Endothelial cell of umbilical vein (primary cell): ENCODE data around the gene GRIFIN. TPM values are rescaled to one million over a fixed set of nuclear protein-coding genes. Genes with fewer than 3 reads are reported as not detected.

Source experiments
- BruUV-seq: library from RNA; stranded (reverse); fragments of 400-500 nt; replicated peaks from 2 replicates; lab custom pipeline; 2021; lab: Mats Ljungman, UMichigan
- CTCF ChIA-PET: fragments of 300-600, 350-600 bp; sonication (Branson Sonifier 250); formaldehyde crosslinking; loops from one replicate; lab custom pipeline; 2021; ENCODE audit warnings: antibody characterized with exemption, inconsistent platforms; lab: Charles Lee
- POLR2A ChIA-PET: fragments of 300-600, 350-600 bp; sonication (Branson Sonifier 250); formaldehyde crosslinking; loops from one replicate; lab custom pipeline; 2021; ENCODE audit warnings: antibody characterized with exemption, inconsistent platforms; lab: Charles Lee
- DNase-seq: peaks from one replicate; pipeline ENCODE4 v3.0.0-alpha.2; 2011; ENCODE audit warnings: low read depth, low spot score
- FAIRE-seq: peaks from 2 replicates; lab custom pipeline; 2011; peaks lifted over from hg19 to GRCh38; lab: Jason Lieb, UNC
- H2AFZ ChIP-seq: 2 replicates; pipeline ENCODE4 v1.6.0; 2012; ENCODE audit warnings: low read depth, low read length, control low read depth, inconsistent platforms
- H3K27ac ChIP-seq: 2 replicates; pipeline ENCODE4 v1.5.1; 2011; ENCODE audit warnings: low read depth, mild to moderate bottlenecking, control low read depth, low read length, moderate library complexity; ENCODE audit not compliant: insufficient read depth
- H3K27me3 ChIP-seq, 2 experiments: 2 replicates each; pipeline versions ENCODE4 v1.6.0 to v1.6.1; 2011; ENCODE audit warnings: low read length in 2 of 2, mixed read lengths in 1 of 2; ENCODE audit not compliant: control insufficient read depth in 2 of 2, insufficient read depth in 2 of 2
- H3K36me3 ChIP-seq, 2 experiments: 2 replicates in 1 of 2; 3 replicates in 1 of 2; pipeline ENCODE4 v1.5.1; 2011; ENCODE audit warnings: low read length in 2 of 2, mild to moderate bottlenecking in 1 of 2, moderate library complexity in 1 of 2; ENCODE audit not compliant: control insufficient read depth in 2 of 2, insufficient read depth in 2 of 2; ENCODE audit errors: extremely low read depth in 1 of 2
- H3K4me1 ChIP-seq: 3 replicates; pipeline ENCODE4 v1.5.1; 2011; ENCODE audit warnings: mild to moderate bottlenecking, low read length; ENCODE audit not compliant: control insufficient read depth, insufficient read depth; ENCODE audit errors: extremely low read depth
- H3K4me2 ChIP-seq: 2 replicates; pipeline ENCODE4 v1.6.1; 2011; ENCODE audit warnings: low read length, control low read depth, mixed read lengths; ENCODE audit not compliant: insufficient read depth
- H3K4me3 ChIP-seq, 3 experiments: fragments of 200-600 bp in 1 of 3; sonication (generic), shearing (Covaris generic) in 1 of 3; replicated peaks in 1 of 3; 2 replicates each; pipeline ENCODE4 v1.5.1; 2011 to 2016; ENCODE audit warnings: control low read depth in 3 of 3, low read length in 3 of 3, mild to moderate bottlenecking in 2 of 3, inconsistent platforms in 1 of 3, low read depth in 1 of 3, moderate library complexity in 1 of 3; ENCODE audit not compliant: insufficient read depth in 1 of 3
- H3K79me2 ChIP-seq: 2 replicates; pipeline ENCODE4 v1.6.0; 2012; ENCODE audit warnings: low read length, inconsistent platforms; ENCODE audit not compliant: control insufficient read depth, insufficient read depth
- H3K9ac ChIP-seq: replicated peaks from 2 replicates; pipeline ENCODE3; 2011; ENCODE audit warnings: low read length, control low read depth; ENCODE audit not compliant: insufficient read depth; ENCODE audit errors: extremely low read depth
- H3K9me1 ChIP-seq: replicated peaks from 3 replicates; pipeline ENCODE4 v1.6.0; 2011; ENCODE audit warnings: mild to moderate bottlenecking, low read length; ENCODE audit not compliant: control insufficient read depth, insufficient read depth; ENCODE audit errors: extremely low read depth
- H3K9me3 ChIP-seq: replicated peaks from 2 replicates; pipeline ENCODE4 v1.5.1; 2012; ENCODE audit warnings: low read length, inconsistent platforms; ENCODE audit not compliant: control insufficient read depth, insufficient read depth
- H4K20me1 ChIP-seq: replicated peaks from 2 replicates; pipeline ENCODE3; 2011; ENCODE audit warnings: mild to moderate bottlenecking, low read length; ENCODE audit not compliant: control insufficient read depth, insufficient read depth; ENCODE audit errors: extremely low read depth
- CTCF ChIP-seq, 2 donors: IDR thresholded peaks; 1 replicate in 1 of 2; 2 replicates in 1 of 2; pipeline ENCODE4 v1.5.1; 2011; ENCODE audit warnings: low read length in 2 of 2, mild to moderate bottlenecking in 2 of 2, moderate library complexity in 2 of 2, control low read depth in 1 of 2, inconsistent platforms in 1 of 2, low read depth in 1 of 2; ENCODE audit not compliant: insufficient read depth in 1 of 2; ENCODE audit errors: extremely low read depth in 1 of 2
- EZH2 ChIP-seq: IDR thresholded peaks from 2 replicates; pipeline ENCODE4 v1.6.1; 2012; ENCODE audit warnings: borderline replicate concordance, low read depth, mild to moderate bottlenecking, moderate library complexity, low read length, inconsistent platforms; ENCODE audit not compliant: severe bottlenecking
- FOS ChIP-seq: IDR thresholded peaks from 2 replicates; pipeline ENCODE4 v1.6.1; 2011; ENCODE audit warnings: mild to moderate bottlenecking, low read length, moderate library complexity, borderline replicate concordance; ENCODE audit not compliant: insufficient read depth
- GATA2 ChIP-seq: IDR thresholded peaks from 2 replicates; pipeline ENCODE4 v1.7.0; 2011; ENCODE audit warnings: low read depth, mild to moderate bottlenecking, moderate library complexity, mixed read lengths, low read length; ENCODE audit not compliant: insufficient read length, insufficient read depth
- JUN ChIP-seq: IDR thresholded peaks from 2 replicates; pipeline ENCODE4 v1.6.1; 2011; ENCODE audit warnings: borderline replicate concordance, low read depth; ENCODE audit not compliant: insufficient read length, insufficient read depth
- MAX ChIP-seq: IDR thresholded peaks from 2 replicates; pipeline ENCODE4 v1.6.1; 2011; ENCODE audit not compliant: insufficient read depth, insufficient read length
- MYC ChIP-seq: IDR thresholded peaks from one replicate; pipeline ENCODE4 v1.6.1; 2011; ENCODE audit warnings: mild to moderate bottlenecking, low read depth, low read length
- POLR2A ChIP-seq: IDR thresholded peaks from 2 replicates; pipeline ENCODE4 v1.6.1; 2012; ENCODE audit warnings: low read depth, mild to moderate bottlenecking, control low read depth, low read length
- POLR2AphosphoS5 ChIP-seq: IDR thresholded peaks from 2 replicates; pipeline ENCODE4 v1.6.1; 2012; ENCODE audit warnings: low read depth, mild to moderate bottlenecking, control low read depth, low read length, moderate library complexity; ENCODE audit not compliant: insufficient read depth
- dilution Hi-C: fragments of 300-500 bp; cut with MboI; formaldehyde crosslinking; loops from one replicate; pipeline ENCODE4 v1.15.0; 2019; ENCODE audit warnings: low sequenced_read_pairs; ENCODE audit not compliant: extremely low pct_ligation_motif_present
- intact Hi-C: fragments of 100-400 bp; cut with micrococcal nuclease; formaldehyde crosslinking; loops from one replicate; pipeline ENCODE4 v1.10.0; 2022
- polyA plus RNA-seq, 4 experiments: library from polyadenylated mRNA; depleted of rRNA in 3 of 4; stranded (reverse) in 3 of 4; unstranded in 1 of 4; fragments of >200 nt; gene quantifications; 2 replicates each; pipeline versions ENCODE4 v1.2.1 to v1.2.3, GENCODE V29; 2011 to 2012; ENCODE audit warnings: missing spikeins in 1 of 4
- total RNA-seq: library from RNA; stranded (reverse); gene quantifications from 2 replicates; pipeline ENCODE4 v1.2.3, GENCODE V29; 2021

GRIFIN gene
- total and polyA plus RNA-seq, 2 donors (not counting 3 experiments of a cell fraction or from before 2014, with no cell fraction given): not detected

- Histone ChIP-seq H3K27ac (peak overlapping the region; percentile 60), H3K4me1 (peaks cover 40% of the 10 kb centered on the region), H3K79me2 (no peaks in the 10 kb centered on the region), H3K4me3 (peak overlapping the region in 2 of 3 experiments; percentile 37 to 43), H2AFZ (peak overlapping the region; percentile 46), H3K4me2 (peak overlapping the region; percentile 52), H3K27me3 (no peaks in the 10 kb centered on the region), H3K36me3 (no peaks in the 10 kb centered on the region), H3K9me1 (no peaks in the 10 kb centered on the region), H4K20me1 (no peaks in the 10 kb centered on the region), H3K9ac (peak overlapping the region; percentile 38), H3K9me3 (no peaks in the 10 kb centered on the region)
- ChIA-PET POLR2A (no interaction called here), CTCF (interaction anchor here (0.6 to 1.4 kb wide), 3 partner anchors 29 to 70 kb away, joined by 3 to 4 read pairs (median 3); no protein-coding TSS in a partner anchor)
- FAIRE-seq (peak; percentile 92), DNase-seq (peak; percentile 48)
- BruUV-seq: no TSS peak
- dilution Hi-C loops (no loop called here), intact Hi-C loops (loop anchor here (1.0 to 10.0 kb wide), 5 partner anchors 7 to 120 kb away; partner anchors contain the start of genes BRAT1, CHST12 and GRIFIN)
- no peak for TF ChIP-seq POLR2A
- TF ChIP-seq POLR2AphosphoS5: peak; percentile 32
- no peak for TF ChIP-seq EZH2
- no peak for TF ChIP-seq JUN
- TF ChIP-seq MYC: no peak
- TF ChIP-seq FOS: peak; percentile 22
- TF ChIP-seq GATA2: peak; percentile 56
- TF ChIP-seq MAX: no peak
- no peak for TF ChIP-seq CTCF (IDR thresholded peaks at IDR 0.05; ENCODE audit: extremely low read depth in 1 of 2, insufficient read depth in 1 of 2, low read depth in 1 of 2, low read length in 2 of 2)
These were observed 45.9 kb upstream of the GRIFIN start for GRCh38 chr7:2521952-2522591.
